ENCODE results near the gene BIK. TPM values are rescaled to one million over a fixed set of nuclear protein-coding genes. Genes with fewer than 3 reads are reported as not detected.

Gene BIK
- total and polyA plus RNA-seq, 2 experiments from 2014 or later = 9.6 to 9.8 TPM

GRCh38 chr22:43153899-43154298 lies 43.3 kb downstream of the BIK start:
- no peaks in the 10 kb centered on the region for H3K36me3 ChIP-seq (ENCODE audit: insufficient read depth)

GRCh38 chr22:43154887-43155536 lies 44.5 kb downstream of the BIK start:
- TF ChIP-seq NANOG (IDR thresholded peaks at IDR 0.05; ENCODE audit: borderline replicate concordance) (no peak), EZH2phosphoT487 (IDR thresholded peaks at IDR 0.05; ENCODE audit: unreplicated experiment) (no peak), ZNF114 (CRISPR knock-in tag; IDR thresholded peaks at IDR 0.05) (no peak), EZH2 (IDR thresholded peaks at IDR 0.05; ENCODE audit: low read depth, unreplicated experiment) (no peak)
- Histone ChIP-seq H3K4me2 (no peak overlapping the region), H4K20me1 (replicated peaks; ENCODE audit: insufficient read depth) (no peaks in the 10 kb centered on the region), H3K79me2 (replicated peaks; ENCODE audit: insufficient read depth) (no peaks in the 10 kb centered on the region), H3K4me1 (ENCODE audit: insufficient read depth) (no peaks in the 10 kb centered on the region), H3F3A (replicated peaks; ENCODE audit: low read depth) (no peaks in the 10 kb centered on the region; the same call in 1 of the 2 replicates), H3K27ac (ENCODE audit: low read depth) (no peak overlapping the region), H3K36me3 (ENCODE audit: insufficient read depth) (no peaks in the 10 kb centered on the region), H3K27me3 (ENCODE audit: insufficient read depth) (peaks cover 17% of the 10 kb centered on the region), H3K4me3 (no peak overlapping the region), H2AFZ (no peak overlapping the region), H3K9me2 (ENCODE audit: insufficient read depth) (no peaks in the 10 kb centered on the region)
- Mint-ChIP-seq H3K9me3 (no peaks in the 10 kb centered on the region), H3K4me3 (no peak overlapping the region), H3K4me1 (peaks cover 6% of the 10 kb centered on the region), H3K27me3 (ENCODE audit: insufficient read depth, low read depth, poor library complexity) (peaks cover 27% of the 10 kb centered on the region), H3K36me3 (ENCODE audit: low read depth) (no peaks in the 10 kb centered on the region), H3K27ac (no peak overlapping the region)
- no peak for ATAC-seq
- no peak for DNase-seq (ENCODE audit: low spot score)

More at GRCh38 chr22:43153899-43154298, 43.3 kb downstream of the BIK start:
- no peak overlapping the region for H3K4me3 Mint-ChIP-seq
- no peak overlapping the region for H2AFZ ChIP-seq
- H3K9me3 Mint-ChIP-seq = no peaks in the 10 kb centered on the region
- H3K27ac ChIP-seq (ENCODE audit: low read depth) = no peak overlapping the region
- no peak overlapping the region for H3K27ac Mint-ChIP-seq
- H3K79me2 ChIP-seq (replicated peaks; ENCODE audit: insufficient read depth) = no peaks in the 10 kb centered on the region
- no peak for DNase-seq (ENCODE audit: low spot score)
- no peaks in the 10 kb centered on the region for H3K36me3 Mint-ChIP-seq (ENCODE audit: low read depth)
- peaks cover 6% of the 10 kb centered on the region for H3K4me1 Mint-ChIP-seq
- H4K20me1 ChIP-seq (replicated peaks; ENCODE audit: insufficient read depth) = no peaks in the 10 kb centered on the region
- H3K27me3 ChIP-seq (ENCODE audit: insufficient read depth) = peaks cover 17% of the 10 kb centered on the region
- no peaks in the 10 kb centered on the region; the same call in 1 of the 2 replicates for H3F3A ChIP-seq (replicated peaks; ENCODE audit: low read depth)
- no peaks in the 10 kb centered on the region for H3K4me1 ChIP-seq (ENCODE audit: insufficient read depth)
- TF ChIP-seq CREB1 (CRISPR knock-in tag; IDR thresholded peaks at IDR 0.05; ENCODE audit: low read depth) (no peak), ETS1 (IDR thresholded peaks at IDR 0.05) (no peak), ZNF331 (CRISPR knock-in tag; IDR thresholded peaks at IDR 0.05; ENCODE audit: low read depth) (no peak), EZH2phosphoT487 (IDR thresholded peaks at IDR 0.05; ENCODE audit: unreplicated experiment) (no peak)
- no peak overlapping the region for H3K4me2 ChIP-seq
- no peaks in the 10 kb centered on the region for H3K9me2 ChIP-seq (ENCODE audit: insufficient read depth)
- H3K4me3 ChIP-seq = no peak overlapping the region
- peaks cover 25% of the 10 kb centered on the region for H3K27me3 Mint-ChIP-seq (ENCODE audit: insufficient read depth, low read depth, poor library complexity)
- ATAC-seq = no peak

- H3K36me3 Mint-ChIP-seq (ENCODE audit: low read depth) = no peaks in the 10 kb centered on the region
- H3K36me3 ChIP-seq (ENCODE audit: insufficient read depth) = no peaks in the 10 kb centered on the region
- TF ChIP-seq ZNF114 (CRISPR knock-in tag; IDR thresholded peaks at IDR 0.05) (no peak), CTCF (conservative IDR thresholded peaks at IDR 0.05; ENCODE audit: low read depth in 2 of 2) (no peak)
- H3K27ac Mint-ChIP-seq = no peak overlapping the region
- H3K4me3 ChIP-seq = no peak overlapping the region
- H3K9me3 Mint-ChIP-seq = no peaks in the 10 kb centered on the region
- H3K79me2 ChIP-seq (replicated peaks; ENCODE audit: insufficient read depth) = no peaks in the 10 kb centered on the region
- no peak overlapping the region for H3K4me2 ChIP-seq
- H3K27me3 Mint-ChIP-seq (ENCODE audit: insufficient read depth, low read depth, poor library complexity) = peaks cover 20% of the 10 kb centered on the region
- ATAC-seq (no peak), DNase-seq (ENCODE audit: low spot score) (no peak)
- no peak overlapping the region for H3K4me3 Mint-ChIP-seq
- no peaks in the 10 kb centered on the region for H3K4me1 ChIP-seq (ENCODE audit: insufficient read depth)
- H4K20me1 ChIP-seq (replicated peaks; ENCODE audit: insufficient read depth) = no peaks in the 10 kb centered on the region
- H2AFZ ChIP-seq = no peak overlapping the region
- no peaks in the 10 kb centered on the region; the same call in 1 of the 2 replicates for H3F3A ChIP-seq (replicated peaks; ENCODE audit: low read depth)
- peaks cover 12% of the 10 kb centered on the region for H3K27me3 ChIP-seq (ENCODE audit: insufficient read depth)
- H3K4me1 Mint-ChIP-seq = peaks cover 6% of the 10 kb centered on the region
- no peak overlapping the region for H3K27ac ChIP-seq (ENCODE audit: low read depth)
- no peaks in the 10 kb centered on the region for H3K9me2 ChIP-seq (ENCODE audit: insufficient read depth)
Measured at GRCh38 chr22:43155789-43156188, 45.2 kb downstream of the BIK start.
